ENCODE data around the gene LPAR3.

LPAR3 gene

DNA sequence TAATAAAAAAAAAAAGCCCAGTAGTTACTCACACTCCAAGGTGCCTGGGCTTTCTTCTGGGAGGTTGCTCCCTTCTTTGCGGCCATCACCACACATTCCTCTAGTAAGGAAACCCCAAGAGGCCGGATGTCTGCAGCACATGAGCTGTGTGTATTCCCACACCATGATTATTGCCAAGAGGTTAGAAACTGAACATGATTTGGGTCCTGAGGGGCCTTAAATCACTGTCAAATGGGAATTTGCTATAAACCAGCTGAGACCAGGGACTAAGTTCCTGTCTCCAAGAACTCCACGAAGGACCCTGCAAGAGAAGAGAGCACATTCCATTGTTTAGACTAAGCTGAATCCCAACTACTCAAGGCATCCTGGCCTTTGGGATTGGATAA, 117.5 kb downstream of the LPAR3 start:
- TF ChIP-seq CTCF (IDR thresholded peaks at IDR 0.05) (0 out of 2 replicates have a peak, but pooled peaks have one; percentile 14), ZFX (IDR thresholded peaks at IDR 0.05; ENCODE audit: borderline replicate concordance) (no peak)
- H3K27ac ChIP-seq: peak overlapping the region; percentile 53

- peak overlapping the region; percentile 53 for H3K27ac ChIP-seq
- TF ChIP-seq CTCF (IDR thresholded peaks at IDR 0.05) (peak; percentile 51), ZFX (IDR thresholded peaks at IDR 0.05; ENCODE audit: borderline replicate concordance) (no peak)
Measured at GRCh38 chr1:84774669-84775534, 118.1 kb downstream of the LPAR3 start.

- H3K27ac ChIP-seq: peak overlapping the region; percentile 53
- TF ChIP-seq CTCF (IDR thresholded peaks at IDR 0.05) (no peak), ZFX (IDR thresholded peaks at IDR 0.05; ENCODE audit: borderline replicate concordance) (no peak)
Measured at GRCh38 chr1:84773933-84774497, 119.0 kb downstream of the LPAR3 start.

DNA sequence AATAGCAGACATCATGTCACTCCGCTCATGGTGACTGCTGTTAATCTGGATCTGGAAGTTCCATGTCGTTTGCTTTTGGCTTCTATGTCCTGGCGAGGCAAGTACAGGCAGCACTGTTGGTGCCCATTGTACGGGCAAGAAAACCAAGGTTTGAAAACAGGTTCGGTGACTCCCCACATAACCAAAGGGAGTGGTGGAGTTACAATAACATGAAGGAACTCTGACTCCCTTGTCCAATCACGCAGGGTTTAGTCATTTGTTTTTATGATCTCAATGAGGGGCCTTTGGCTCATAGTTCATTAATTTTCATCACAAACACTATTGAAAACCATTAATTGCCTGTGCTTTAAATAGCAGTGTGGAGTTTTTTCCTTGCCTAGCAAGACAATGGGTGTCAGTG, 119.8 kb downstream of the LPAR3 start:
- TF ChIP-seq ZFX (IDR thresholded peaks at IDR 0.05; ENCODE audit: borderline replicate concordance): no peak
- no peak for TF ChIP-seq CTCF (IDR thresholded peaks at IDR 0.05)
- peak overlapping the region; percentile 53; the same call in 1 of the 2 replicates for H3K27ac ChIP-seq

GRCh38 chr1:84772428-84772943, 120.5 kb downstream of the LPAR3 start:
- H3K27ac ChIP-seq: 0 out of 2 replicates have a peak overlapping the region, but pooled peaks have one; percentile 53
- TF ChIP-seq CTCF (IDR thresholded peaks at IDR 0.05) (peak; percentile 95), ZFX (IDR thresholded peaks at IDR 0.05; ENCODE audit: borderline replicate concordance) (no peak)

DNA sequence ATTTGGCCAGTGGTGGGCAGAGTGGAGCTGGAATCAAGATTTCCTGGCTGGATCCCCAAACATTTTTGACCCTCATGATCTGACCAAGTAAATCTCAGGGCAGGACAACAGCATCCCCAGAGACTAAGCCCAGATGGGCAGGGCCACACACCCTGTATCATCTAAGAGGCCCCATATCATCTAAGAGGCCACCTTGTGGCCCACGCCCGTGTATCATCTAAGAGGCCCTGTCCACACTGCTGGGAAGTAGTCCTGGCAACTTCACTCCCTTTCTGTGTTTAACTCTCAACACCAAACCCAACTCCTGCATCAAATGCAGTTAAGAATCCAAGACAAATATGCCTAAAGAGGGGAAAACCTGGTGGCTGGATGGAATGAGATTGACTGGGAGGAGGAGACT, 121.1 kb downstream of the LPAR3 start:
- TF ChIP-seq CTCF (IDR thresholded peaks at IDR 0.05) (no peak), ZFX (IDR thresholded peaks at IDR 0.05; ENCODE audit: borderline replicate concordance) (no peak)
- H3K27ac ChIP-seq: no peak overlapping the region

GRCh38 chr1:84770481-84770880, 122.5 kb downstream of the LPAR3 start:
- no peak overlapping the region for H3K27ac ChIP-seq
- TF ChIP-seq ZFX (IDR thresholded peaks at IDR 0.05; ENCODE audit: borderline replicate concordance): no peak
- no peak for TF ChIP-seq CTCF (IDR thresholded peaks at IDR 0.05)

Measured in 22Rv1 (cell line).